GM19397 (cell line): ENCODE data around the gene CACNA2D2.

ENCODE experiments used
- ATAC-seq: cut with Tn5 transposase; IDR thresholded peaks from one replicate; pipeline ENCODE4 v1.9.1; 2021; ENCODE audit warnings: mild to moderate bottlenecking, moderate library complexity; ENCODE audit not compliant: unreplicated experiment

Gene CACNA2D2

GRCh38 chr3:50435371-50436113 lies 67.9 kb downstream of the CACNA2D2 start:
- ATAC-seq, result no peak

GRCh38 chr3:50433954-50434353 lies 69.5 kb downstream of the CACNA2D2 start:
- ATAC-seq, result no peak

GRCh38 chr3:50430950-50431435 lies 72.4 kb downstream of the CACNA2D2 start:
- ATAC-seq, result no peak

GRCh38 chr3:50430191-50430590 lies 73.2 kb downstream of the CACNA2D2 start:
- no peak for ATAC-seq

GRCh38 chr3:50428007-50428633 lies 75.3 kb downstream of the CACNA2D2 start:
- ATAC-seq, result no peak

- no peak for ATAC-seq
Measured at GRCh38 chr3:50427217-50427616, 76.2 kb downstream of the CACNA2D2 start.

- ATAC-seq, result no peak
Measured at GRCh38 chr3:50425911-50426310, 77.5 kb downstream of the CACNA2D2 start.

- no peak for ATAC-seq
Measured at GRCh38 chr3:50423543-50423942, 79.9 kb downstream of the CACNA2D2 start.

- ATAC-seq, result no peak
Measured at GRCh38 chr3:50422153-50422552, 81.3 kb downstream of the CACNA2D2 start.

- ATAC-seq, result no peak
Measured at GRCh38 chr3:50419595-50420370, 83.7 kb downstream of the CACNA2D2 start.

- no peak for ATAC-seq
Measured at GRCh38 chr3:50418850-50419249, 84.6 kb downstream of the CACNA2D2 start.

- ATAC-seq, result no peak
Measured at GRCh38 chr3:50417637-50418033, 85.8 kb downstream of the CACNA2D2 start.

GRCh38 chr3:50416736-50417636 lies 86.4 kb downstream of the CACNA2D2 start:
- no peak for ATAC-seq

GRCh38 chr3:50415816-50416215 lies 87.6 kb downstream of the CACNA2D2 start:
- no peak for ATAC-seq

GRCh38 chr3:50415061-50415460 lies 88.4 kb downstream of the CACNA2D2 start:
- no peak for ATAC-seq

GRCh38 chr3:50414616-50415015 lies 88.8 kb downstream of the CACNA2D2 start:
- ATAC-seq, result no peak

GRCh38 chr3:50412231-50412754 lies 91.1 kb downstream of the CACNA2D2 start:
- ATAC-seq, result no peak

GRCh38 chr3:50411229-50411628 lies 92.2 kb downstream of the CACNA2D2 start:
- no peak for ATAC-seq

GRCh38 chr3:50410608-50411139 lies 92.8 kb downstream of the CACNA2D2 start:
- ATAC-seq, result no peak

GRCh38 chr3:50410185-50410584 lies 93.2 kb downstream of the CACNA2D2 start:
- no peak for ATAC-seq
